ENCODE data around the gene GPR82.

DNA sequence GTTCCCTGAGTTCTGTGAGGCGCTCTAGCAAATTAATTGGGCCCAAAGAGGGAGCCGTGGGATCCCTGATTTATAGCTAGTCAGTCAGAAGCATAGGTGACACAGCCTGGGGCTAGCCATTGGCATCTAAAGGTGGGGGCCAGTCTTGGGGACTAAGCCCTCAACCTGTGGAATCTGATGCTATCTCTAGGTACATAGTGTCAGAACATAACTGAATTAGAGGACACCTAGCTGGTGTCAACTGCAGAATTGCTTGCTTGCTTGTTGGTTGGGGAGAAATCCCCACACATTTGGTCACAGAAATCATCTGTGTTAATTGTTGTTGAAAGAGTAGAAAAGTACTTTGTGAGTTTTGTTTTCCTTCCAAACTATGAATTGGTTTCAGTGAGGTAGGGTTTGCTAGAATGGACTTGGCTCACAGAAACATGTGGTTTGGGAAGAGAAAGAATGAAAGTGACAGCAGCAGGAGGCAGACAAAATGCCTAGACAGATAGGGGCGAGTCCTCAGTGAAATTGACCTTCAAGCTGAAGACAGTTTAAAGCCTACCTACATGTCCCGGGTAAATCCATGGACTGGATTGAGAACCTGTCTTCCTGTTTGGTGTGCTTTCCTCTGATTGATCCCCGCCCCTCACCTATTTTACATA, 12.8 kb upstream of the GPR82 start:
- TF ChIP-seq, protein P1, sequence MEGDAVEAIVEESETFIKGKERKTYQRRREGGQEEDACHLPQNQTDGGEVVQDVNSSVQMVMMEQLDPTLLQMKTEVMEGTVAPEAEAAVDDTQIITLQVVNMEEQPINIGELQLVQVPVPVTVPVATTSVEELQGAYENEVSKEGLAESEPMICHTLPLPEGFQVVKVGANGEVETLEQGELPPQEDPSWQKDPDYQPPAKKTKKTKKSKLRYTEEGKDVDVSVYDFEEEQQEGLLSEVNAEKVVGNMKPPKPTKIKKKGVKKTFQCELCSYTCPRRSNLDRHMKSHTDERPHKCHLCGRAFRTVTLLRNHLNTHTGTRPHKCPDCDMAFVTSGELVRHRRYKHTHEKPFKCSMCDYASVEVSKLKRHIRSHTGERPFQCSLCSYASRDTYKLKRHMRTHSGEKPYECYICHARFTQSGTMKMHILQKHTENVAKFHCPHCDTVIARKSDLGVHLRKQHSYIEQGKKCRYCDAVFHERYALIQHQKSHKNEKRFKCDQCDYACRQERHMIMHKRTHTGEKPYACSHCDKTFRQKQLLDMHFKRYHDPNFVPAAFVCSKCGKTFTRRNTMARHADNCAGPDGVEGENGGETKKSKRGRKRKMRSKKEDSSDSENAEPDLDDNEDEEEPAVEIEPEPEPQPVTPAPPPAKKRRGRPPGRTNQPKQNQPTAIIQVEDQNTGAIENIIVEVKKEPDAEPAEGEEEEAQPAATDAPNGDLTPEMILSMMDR (IDR thresholded peaks at IDR 0.05): no peak
- TF ChIP-seq POLR2A (IDR thresholded peaks at IDR 0.05): no peak

Measured in heart left ventricle (tissue), 13 donors.